A549 treated with ZK216348 at 1 μM for 4 hours (cell line): ENCODE data around the gene LUC7L. TPM values are rescaled to one million over a fixed set of nuclear protein-coding genes. Genes with fewer than 3 reads are reported as not detected.

Source experiments
- total RNA-seq: library from RNA; stranded (reverse); fragments of 200-300 nt; extraction: Qiagen RNA extraction; gene quantifications from 5 replicates; pipeline ENCODE4 v1.2.3, GENCODE V29; 2022; ENCODE audit warnings: low read depth

LUC7L gene
- total RNA-seq: 39.5 to 57.0 TPM (median 47.1 TPM) in 5 replicates

GRCh38 chr16:228852-229730 lies at the start of gene LUC7L:
Gene LUC7L (minus strand): TSS chr16:229449. CDS start chr16:229339, 110 bp downstream.

GRCh38 chr16:275786-276232 lies 46.6 kb upstream of the LUC7L start, which contains the start of gene RGS11:
Gene RGS11 (minus strand): TSS chr16:275944. CDS start chr16:275911, 33 bp downstream.

GRCh38 chr16:234468-235305 lies 5.4 kb upstream of the LUC7L start, which contains the start of gene FAM234A:
Gene FAM234A (plus strand): TSS chr16:234821. CDS start chr16:254414, 19,593 bp downstream.

GRCh38 chr16:180101-180675 lies 49.1 kb downstream of the LUC7L start, which contains the start of gene HBQ1:
Gene HBQ1 (plus strand): TSS chr16:180459. CDS start chr16:180487, 28 bp downstream.

GRCh38 chr16:176477-177382 lies 52.5 kb downstream of the LUC7L start, which contains the start of gene HBA1:
Gene HBA1 (plus strand): TSS chr16:176680. CDS start chr16:176717, 37 bp downstream.

GRCh38 chr16:172374-172941 lies 56.8 kb downstream of the LUC7L start, which contains the start of gene HBA2:
Gene HBA2 (plus strand): TSS chr16:172876. CDS start chr16:172913, 37 bp downstream.

GRCh38 chr16:165539-166374 lies 63.5 kb downstream of the LUC7L start, which contains the start of gene HBM:
Gene HBM (plus strand): TSS chr16:165978. CDS start chr16:165998, 20 bp downstream.

GRCh38 chr16:152141-153128 lies 76.8 kb downstream of the LUC7L start, which contains the start of gene HBZ:
Gene HBZ (plus strand): TSS chr16:152644. CDS start chr16:152910, 266 bp downstream.

Other genes with a start within 250 kb of the LUC7L start
- gene POLR3K, start 175.8 kb downstream of the LUC7L start, total RNA-seq: 34.4 to 41.4 TPM (median 38.2 TPM) in 5 replicates
- 61.3 to 80.5 TPM (median 71.6 TPM) in 5 replicates for gene SNRNP25, start 175.6 kb downstream of the LUC7L start, total RNA-seq
- 15.9 to 34.2 TPM (median 28.7 TPM) in 5 replicates for gene RHBDF1, start 156.8 kb downstream of the LUC7L start, total RNA-seq
- gene MPG, start 151.2 kb downstream of the LUC7L start, total RNA-seq: 41.1 to 78.5 TPM (median 65.7 TPM) in 5 replicates
- gene NPRL3, start 90.8 kb downstream of the LUC7L start, total RNA-seq: 17.4 to 33.4 TPM (median 29.2 TPM) in 5 replicates
- not detected in 5 replicates for gene HBZ, start 76.8 kb downstream of the LUC7L start, total RNA-seq
- not detected in 5 replicates for gene HBM, start 63.5 kb downstream of the LUC7L start, total RNA-seq
- 0.79 TPM in 1 of 5 replicates, not detected in the others for gene HBA2, start 56.6 kb downstream of the LUC7L start, total RNA-seq
- gene HBA1, start 52.8 kb downstream of the LUC7L start, total RNA-seq: 0.93 to 2.3 TPM (median 1.6 TPM) in 5 replicates
- gene HBQ1, start 49.0 kb downstream of the LUC7L start, total RNA-seq: 4.3 to 9.0 TPM (median 7.2 TPM) in 5 replicates
- 35.5 to 52.7 TPM (median 48.7 TPM) in 5 replicates for gene FAM234A, start 5.4 kb upstream of the LUC7L start, total RNA-seq
- gene RGS11, start 46.5 kb upstream of the LUC7L start, total RNA-seq: 2.2 to 7.1 TPM (median 4.4 TPM) in 5 replicates
- gene ARHGDIG, start 51.1 kb upstream of the LUC7L start, total RNA-seq: 1.2 to 3.4 TPM (median 2.8 TPM) in 5 replicates
- 0.20 to 0.84 TPM (median 0.73 TPM) in 5 replicates for gene PDIA2, start 53.7 kb upstream of the LUC7L start, total RNA-seq
- 19.5 to 37.6 TPM (median 34.7 TPM) in 5 replicates for gene AXIN1, start 123.3 kb upstream of the LUC7L start, total RNA-seq
- 113 to 136 TPM (median 126 TPM) in 5 replicates for gene MRPL28, start 141.1 kb upstream of the LUC7L start, total RNA-seq
- gene PGAP6, start 152.5 kb upstream of the LUC7L start, total RNA-seq: 20.4 to 41.0 TPM (median 36.6 TPM) in 5 replicates
- 232 to 478 TPM (median 441 TPM) in 5 replicates for gene NME4, start 167.8 kb upstream of the LUC7L start, total RNA-seq
- 18.5 to 31.1 TPM (median 25.8 TPM) in 5 replicates for gene DECR2, start 172.4 kb upstream of the LUC7L start, total RNA-seq
- gene RAB11FIP3, start 196.2 kb upstream of the LUC7L start, total RNA-seq: 15.0 to 26.7 TPM (median 23.0 TPM) in 5 replicates